Endothelial cell of umbilical vein (primary cell): ENCODE data around the gene FBXL17. TPM values are rescaled to one million over a fixed set of nuclear protein-coding genes. Genes with fewer than 3 reads are reported as not detected.

ENCODE experiments used
- BruUV-seq: library from RNA; stranded (reverse); fragments of 400-500 nt; replicated peaks from 2 replicates; lab custom pipeline; 2021; lab: Mats Ljungman, UMichigan
- CTCF ChIA-PET: fragments of 300-600, 350-600 bp; sonication (Branson Sonifier 250); formaldehyde crosslinking; loops from one replicate; lab custom pipeline; 2021; ENCODE audit warnings: antibody characterized with exemption, inconsistent platforms; lab: Charles Lee
- POLR2A ChIA-PET: fragments of 300-600, 350-600 bp; sonication (Branson Sonifier 250); formaldehyde crosslinking; loops from one replicate; lab custom pipeline; 2021; ENCODE audit warnings: antibody characterized with exemption, inconsistent platforms; lab: Charles Lee
- DNase-seq: peaks from one replicate; pipeline ENCODE4 v3.0.0-alpha.2; 2011; ENCODE audit warnings: low read depth, low spot score
- FAIRE-seq: peaks from 2 replicates; lab custom pipeline; 2011; peaks lifted over from hg19 to GRCh38; lab: Jason Lieb, UNC
- H2AFZ ChIP-seq: 2 replicates; pipeline ENCODE4 v1.6.0; 2012; ENCODE audit warnings: low read depth, low read length, control low read depth, inconsistent platforms
- H3K27ac ChIP-seq: 2 replicates; pipeline ENCODE4 v1.5.1; 2011; ENCODE audit warnings: low read depth, mild to moderate bottlenecking, control low read depth, low read length, moderate library complexity; ENCODE audit not compliant: insufficient read depth
- H3K27me3 ChIP-seq, 2 experiments: 2 replicates each; pipeline versions ENCODE4 v1.6.0 to v1.6.1; 2011; ENCODE audit warnings: low read length in 2 of 2, mixed read lengths in 1 of 2; ENCODE audit not compliant: control insufficient read depth in 2 of 2, insufficient read depth in 2 of 2
- H3K36me3 ChIP-seq, 2 experiments: 2 replicates in 1 of 2; 3 replicates in 1 of 2; pipeline ENCODE4 v1.5.1; 2011; ENCODE audit warnings: low read length in 2 of 2, mild to moderate bottlenecking in 1 of 2, moderate library complexity in 1 of 2; ENCODE audit not compliant: control insufficient read depth in 2 of 2, insufficient read depth in 2 of 2; ENCODE audit errors: extremely low read depth in 1 of 2
- H3K4me1 ChIP-seq: 3 replicates; pipeline ENCODE4 v1.5.1; 2011; ENCODE audit warnings: mild to moderate bottlenecking, low read length; ENCODE audit not compliant: control insufficient read depth, insufficient read depth; ENCODE audit errors: extremely low read depth
- H3K4me2 ChIP-seq: 2 replicates; pipeline ENCODE4 v1.6.1; 2011; ENCODE audit warnings: low read length, control low read depth, mixed read lengths; ENCODE audit not compliant: insufficient read depth
- H3K4me3 ChIP-seq, 3 experiments: fragments of 200-600 bp in 1 of 3; sonication (generic), shearing (Covaris generic) in 1 of 3; replicated peaks in 1 of 3; 2 replicates each; pipeline ENCODE4 v1.5.1; 2011 to 2016; ENCODE audit warnings: control low read depth in 3 of 3, low read length in 3 of 3, mild to moderate bottlenecking in 2 of 3, inconsistent platforms in 1 of 3, low read depth in 1 of 3, moderate library complexity in 1 of 3; ENCODE audit not compliant: insufficient read depth in 1 of 3
- H3K79me2 ChIP-seq: 2 replicates; pipeline ENCODE4 v1.6.0; 2012; ENCODE audit warnings: low read length, inconsistent platforms; ENCODE audit not compliant: control insufficient read depth, insufficient read depth
- H3K9ac ChIP-seq: replicated peaks from 2 replicates; pipeline ENCODE3; 2011; ENCODE audit warnings: low read length, control low read depth; ENCODE audit not compliant: insufficient read depth; ENCODE audit errors: extremely low read depth
- H3K9me1 ChIP-seq: replicated peaks from 3 replicates; pipeline ENCODE4 v1.6.0; 2011; ENCODE audit warnings: mild to moderate bottlenecking, low read length; ENCODE audit not compliant: control insufficient read depth, insufficient read depth; ENCODE audit errors: extremely low read depth
- H3K9me3 ChIP-seq: replicated peaks from 2 replicates; pipeline ENCODE4 v1.5.1; 2012; ENCODE audit warnings: low read length, inconsistent platforms; ENCODE audit not compliant: control insufficient read depth, insufficient read depth
- H4K20me1 ChIP-seq: replicated peaks from 2 replicates; pipeline ENCODE3; 2011; ENCODE audit warnings: mild to moderate bottlenecking, low read length; ENCODE audit not compliant: control insufficient read depth, insufficient read depth; ENCODE audit errors: extremely low read depth
- CTCF ChIP-seq, 2 donors: IDR thresholded peaks; 1 replicate in 1 of 2; 2 replicates in 1 of 2; pipeline ENCODE4 v1.5.1; 2011; ENCODE audit warnings: low read length in 2 of 2, mild to moderate bottlenecking in 2 of 2, moderate library complexity in 2 of 2, control low read depth in 1 of 2, inconsistent platforms in 1 of 2, low read depth in 1 of 2; ENCODE audit not compliant: insufficient read depth in 1 of 2; ENCODE audit errors: extremely low read depth in 1 of 2
- EZH2 ChIP-seq: IDR thresholded peaks from 2 replicates; pipeline ENCODE4 v1.6.1; 2012; ENCODE audit warnings: borderline replicate concordance, low read depth, mild to moderate bottlenecking, moderate library complexity, low read length, inconsistent platforms; ENCODE audit not compliant: severe bottlenecking
- FOS ChIP-seq: IDR thresholded peaks from 2 replicates; pipeline ENCODE4 v1.6.1; 2011; ENCODE audit warnings: mild to moderate bottlenecking, low read length, moderate library complexity, borderline replicate concordance; ENCODE audit not compliant: insufficient read depth
- GATA2 ChIP-seq: IDR thresholded peaks from 2 replicates; pipeline ENCODE4 v1.7.0; 2011; ENCODE audit warnings: low read depth, mild to moderate bottlenecking, moderate library complexity, mixed read lengths, low read length; ENCODE audit not compliant: insufficient read length, insufficient read depth
- JUN ChIP-seq: IDR thresholded peaks from 2 replicates; pipeline ENCODE4 v1.6.1; 2011; ENCODE audit warnings: borderline replicate concordance, low read depth; ENCODE audit not compliant: insufficient read length, insufficient read depth
- MAX ChIP-seq: IDR thresholded peaks from 2 replicates; pipeline ENCODE4 v1.6.1; 2011; ENCODE audit not compliant: insufficient read depth, insufficient read length
- MYC ChIP-seq: IDR thresholded peaks from one replicate; pipeline ENCODE4 v1.6.1; 2011; ENCODE audit warnings: mild to moderate bottlenecking, low read depth, low read length
- POLR2A ChIP-seq: IDR thresholded peaks from 2 replicates; pipeline ENCODE4 v1.6.1; 2012; ENCODE audit warnings: low read depth, mild to moderate bottlenecking, control low read depth, low read length
- POLR2AphosphoS5 ChIP-seq: IDR thresholded peaks from 2 replicates; pipeline ENCODE4 v1.6.1; 2012; ENCODE audit warnings: low read depth, mild to moderate bottlenecking, control low read depth, low read length, moderate library complexity; ENCODE audit not compliant: insufficient read depth
- dilution Hi-C: fragments of 300-500 bp; cut with MboI; formaldehyde crosslinking; loops from one replicate; pipeline ENCODE4 v1.15.0; 2019; ENCODE audit warnings: low sequenced_read_pairs; ENCODE audit not compliant: extremely low pct_ligation_motif_present
- intact Hi-C: fragments of 100-400 bp; cut with micrococcal nuclease; formaldehyde crosslinking; loops from one replicate; pipeline ENCODE4 v1.10.0; 2022
- polyA plus RNA-seq, 4 experiments: library from polyadenylated mRNA; depleted of rRNA in 3 of 4; stranded (reverse) in 3 of 4; unstranded in 1 of 4; fragments of >200 nt; gene quantifications; 2 replicates each; pipeline versions ENCODE4 v1.2.1 to v1.2.3, GENCODE V29; 2011 to 2012; ENCODE audit warnings: missing spikeins in 1 of 4
- total RNA-seq: library from RNA; stranded (reverse); gene quantifications from 2 replicates; pipeline ENCODE4 v1.2.3, GENCODE V29; 2021

Gene FBXL17
- total and polyA plus RNA-seq, 2 donors (not counting 3 experiments of a cell fraction or from before 2014, with no cell fraction given): 2.7 to 8.8 TPM

GRCh38 chr5:108136493-108136892 is 245.4 kb downstream of the FBXL17 start:
- Histone ChIP-seq H3K9me1 (no peaks in the 10 kb centered on the region), H3K4me2 (no peak overlapping the region), H3K27me3 (no peaks in the 10 kb centered on the region), H3K9me3 (no peaks in the 10 kb centered on the region), H2AFZ (no peak overlapping the region), H3K79me2 (no peaks in the 10 kb centered on the region), H3K27ac (no peak overlapping the region), H3K9ac (no peak overlapping the region), H3K4me1 (no peaks in the 10 kb centered on the region), H3K4me3 (no peak overlapping the region), H4K20me1 (no peaks in the 10 kb centered on the region), H3K36me3 (no peaks in the 10 kb centered on the region)
- dilution Hi-C loops: no loop called here
- FAIRE-seq: no peak
- intact Hi-C loops: no loop called here
- no TSS peak for BruUV-seq
- TF ChIP-seq POLR2AphosphoS5: no peak
- TF ChIP-seq MAX: no peak
- TF ChIP-seq JUN: no peak
- TF ChIP-seq FOS: no peak
- TF ChIP-seq EZH2: no peak
- no peak for TF ChIP-seq CTCF (IDR thresholded peaks at IDR 0.05; ENCODE audit: extremely low read depth in 1 of 2, insufficient read depth in 1 of 2, low read depth in 1 of 2, low read length in 2 of 2)
- TF ChIP-seq POLR2A: no peak
- TF ChIP-seq MYC: no peak
- TF ChIP-seq GATA2: no peak
- CTCF ChIA-PET: no interaction called here
- no peak for DNase-seq
- POLR2A ChIA-PET: no interaction called here
